CD4-positive, alpha-beta memory T cell (primary cell): ENCODE measurements around the gene INF2. TPM values are rescaled to one million over a fixed set of nuclear protein-coding genes. Genes with fewer than 3 reads are reported as not detected.

Source experiments
- CTCF ChIA-PET: fragments of 350-600 bp; sonication (Branson Sonifier 250); formaldehyde crosslinking; loops from one replicate; lab custom pipeline; 2021; ENCODE audit warnings: inconsistent platforms; ENCODE audit not compliant: partially characterized antibody; lab: Charles Lee
- POLR2A ChIA-PET: fragments of 350-600 bp; sonication (Branson Sonifier 250); formaldehyde crosslinking; loops from one replicate; lab custom pipeline; 2021; ENCODE audit not compliant: partially characterized antibody; lab: Charles Lee
- DNase-seq, 5 donors: peaks; one replicate each; pipeline versions ENCODE4 v3.0.0 to v3.0.0-alpha.2; 2020 to 2022; ENCODE audit warnings: mixed read lengths in 1 of 5
- H3K27ac ChIP-seq: one replicate; pipeline ENCODE4 v1.7.0; 2013; ENCODE audit warnings: low read depth, low read length
- H3K27me3 ChIP-seq: 2 replicates; pipeline ENCODE4 v1.7.0; 2013; ENCODE audit warnings: mild to moderate bottlenecking, low read length, moderate library complexity; ENCODE audit not compliant: insufficient read depth
- H3K36me3 ChIP-seq: 2 replicates; pipeline ENCODE4 v1.7.0; 2013; ENCODE audit warnings: mild to moderate bottlenecking, low read length, moderate library complexity; ENCODE audit not compliant: insufficient read depth
- H3K4me1 ChIP-seq: 2 replicates; pipeline ENCODE4 v1.7.0; 2013; ENCODE audit warnings: mild to moderate bottlenecking, low read length, moderate library complexity; ENCODE audit not compliant: insufficient read depth
- H3K4me3 ChIP-seq, 2 donors: one replicate each; pipeline ENCODE4 v1.7.0; 2013; ENCODE audit warnings: low read length in 2 of 2, mild to moderate bottlenecking in 1 of 2
- H3K9me3 ChIP-seq, 2 donors: one replicate each; pipeline ENCODE4 v1.7.0; 2013; ENCODE audit warnings: low read length in 2 of 2, control low read depth in 1 of 2; ENCODE audit not compliant: control insufficient read depth in 1 of 2
- H3K27ac Mint-ChIP-seq, 7 donors: one replicate each; pipeline ENCODE4 v1.8.0; 2020 to 2021; ENCODE audit warnings: mixed read lengths in 7 of 7, mild to moderate bottlenecking in 6 of 7, inconsistent platforms in 3 of 7, moderate library complexity in 3 of 7
- H3K27me3 Mint-ChIP-seq, 2 donors: one replicate each; pipeline ENCODE4 v1.8.0; 2020 to 2021; ENCODE audit warnings: mixed read lengths in 2 of 2
- H3K36me3 Mint-ChIP-seq, 2 donors: one replicate each; pipeline ENCODE4 v1.8.0; 2020 to 2021; ENCODE audit warnings: mixed read lengths in 2 of 2, inconsistent platforms in 1 of 2, mild to moderate bottlenecking in 1 of 2
- H3K4me1 Mint-ChIP-seq, 4 donors: one replicate each; pipeline ENCODE4 v1.8.0; 2020 to 2021; ENCODE audit warnings: mixed read lengths in 4 of 4, mild to moderate bottlenecking in 1 of 4
- H3K4me3 Mint-ChIP-seq, 8 donors: one replicate each; pipeline ENCODE4 v1.8.0; 2020 to 2021; ENCODE audit warnings: mixed read lengths in 8 of 8, mild to moderate bottlenecking in 7 of 8, moderate library complexity in 6 of 8, inconsistent platforms in 3 of 8
- H3K9me3 Mint-ChIP-seq, 8 donors: one replicate each; pipeline ENCODE4 v1.8.0; 2020 to 2021; ENCODE audit warnings: mixed read lengths in 8 of 8, mild to moderate bottlenecking in 5 of 8, inconsistent platforms in 3 of 8, moderate library complexity in 1 of 8
- intact Hi-C: fragments of 100-400 bp; cut with micrococcal nuclease; formaldehyde crosslinking; loops from one replicate; pipeline ENCODE4 v1.15.1; 2023
- polyA plus RNA-seq, 2 donors: library from polyadenylated mRNA; unstranded; fragments of 300-500 nt; fragmentation: Illumina TruSeq; gene quantifications; one replicate each; pipeline ENCODE4 v1.2.3, GENCODE V29; 2021
- total RNA-seq, 2 experiments: library from RNA; stranded (reverse); gene quantifications; one replicate each; pipeline ENCODE4 v1.2.3, GENCODE V29; 2021

INF2 gene
- total and polyA plus RNA-seq, 4 experiments from 2014 or later, result 4.0 to 96.8 (median 52.4) TPM

- H3K27ac Mint-ChIP-seq, result peak overlapping the region in 1 of 7 donors; percentile 19
- Histone ChIP-seq H3K4me3 (no peak overlapping the region), H3K9me3 (no peaks in the 10 kb centered on the region), H3K4me1 (peaks cover 3% of the 10 kb centered on the region), H3K36me3 (peaks cover 11% of the 10 kb centered on the region), H3K27ac (no peak overlapping the region), H3K27me3 (no peaks in the 10 kb centered on the region)
- POLR2A ChIA-PET, result interaction anchor here (1.1 to 1.3 kb wide), 3 partner anchors 14 to 59 kb away, joined by 3 to 4 read pairs (median 3); partner anchors contain the start of genes SIVA1 and ZBTB42
- no peak for DNase-seq
- no peaks in the 10 kb centered on the region for H3K9me3 Mint-ChIP-seq
- peaks cover 15 to 16% of the 10 kb centered on the region in 2 donors for H3K36me3 Mint-ChIP-seq
- intact Hi-C loops, result no loop called here
- CTCF ChIA-PET, result interaction anchor here (1.5 to 10.5 kb wide), 4 partner anchors 12 to 104 kb away, joined by 3 to 144 read pairs (median 12); partner anchors contain the start of gene SIVA1
- no peaks in the 10 kb centered on the region for H3K27me3 Mint-ChIP-seq
- peaks cover 0 to 7% (median under 1%) of the 10 kb centered on the region in 4 donors for H3K4me1 Mint-ChIP-seq
- no peak overlapping the region for H3K4me3 Mint-ChIP-seq
Observed at GRCh38 chr14:104766863-104767633, 77.6 kb downstream of the INF2 start.

GRCh38 chr14:104767634-104767918 lies 78.2 kb downstream of the INF2 start:
- intact Hi-C loops, result no loop called here
- POLR2A ChIA-PET, result interaction anchor here (1.1 to 1.6 kb wide), 3 partner anchors 15 to 59 kb away, joined by 3 to 7 read pairs (median 3); partner anchors contain the start of gene SIVA1

GRCh38 chr14:104768437-104769323 lies 79.3 kb downstream of the INF2 start:
- peak; percentile 83 to 89 (median 86) for DNase-seq
- intact Hi-C loops, result loop anchor here (1.0 to 2.0 kb wide), 3 partner anchors 32 to 102 kb away; partner anchors contain the start of gene ZBTB42
- no peaks in the 10 kb centered on the region for H3K9me3 ChIP-seq
- H3K4me3 ChIP-seq, result no peak overlapping the region
- Mint-ChIP-seq H3K27me3 (no peaks in the 10 kb centered on the region), H3K36me3 (peaks cover 14 to 19% of the 10 kb centered on the region in 2 donors), H3K4me1 (peaks cover 0 to 4% (median under 1%) of the 10 kb centered on the region in 4 donors), H3K4me3 (no peak overlapping the region), H3K9me3 (no peaks in the 10 kb centered on the region), H3K27ac (peak overlapping the region in 4 of 7 donors; percentile 11 to 77 (median 56))
- no peak overlapping the region for H3K27ac ChIP-seq
- peaks cover 3% of the 10 kb centered on the region for H3K4me1 ChIP-seq
- no peaks in the 10 kb centered on the region for H3K27me3 ChIP-seq
- ChIA-PET CTCF (interaction anchor here (1.0 to 10.5 kb wide), 18 partner anchors 9 to 105 kb away, joined by 3 to 144 read pairs (median 4); partner anchors contain the start of gene SIVA1), POLR2A (interaction anchor here (0.7 to 1.7 kb wide), 7 partner anchors 9 to 58 kb away, joined by 3 to 30 read pairs (median 5); partner anchors contain the start of genes SIVA1 and ZBTB42)
- peaks cover 13% of the 10 kb centered on the region for H3K36me3 ChIP-seq

More at GRCh38 chr14:104767634-104767918, 78.2 kb downstream of the INF2 start:
- no peak overlapping the region for H3K27ac ChIP-seq
- Mint-ChIP-seq H3K36me3 (peaks cover 14 to 17% of the 10 kb centered on the region in 2 donors), H3K4me1 (peaks cover 0 to 4% (median under 1%) of the 10 kb centered on the region in 4 donors), H3K9me3 (no peaks in the 10 kb centered on the region), H3K27me3 (no peaks in the 10 kb centered on the region), H3K27ac (no peak overlapping the region), H3K4me3 (no peak overlapping the region)
- CTCF ChIA-PET, result interaction anchor here (1.4 to 10.5 kb wide), 8 partner anchors 16 to 104 kb away, joined by 3 to 144 read pairs (median 4); partner anchors contain the start of gene SIVA1
- peaks cover 13% of the 10 kb centered on the region for H3K36me3 ChIP-seq
- peaks cover 3% of the 10 kb centered on the region for H3K4me1 ChIP-seq
- H3K4me3 ChIP-seq, result no peak overlapping the region
- H3K9me3 ChIP-seq, result no peaks in the 10 kb centered on the region
- no peaks in the 10 kb centered on the region for H3K27me3 ChIP-seq
- DNase-seq, result no peak

GRCh38 chr14:104769324-104770071 lies 80.1 kb downstream of the INF2 start:
- Histone ChIP-seq H3K9me3 (no peaks in the 10 kb centered on the region), H3K27ac (no peak overlapping the region), H3K36me3 (peaks cover 13% of the 10 kb centered on the region), H3K4me1 (peaks cover 3% of the 10 kb centered on the region), H3K4me3 (no peak overlapping the region), H3K27me3 (no peaks in the 10 kb centered on the region)
- H3K36me3 Mint-ChIP-seq, result peaks cover 14 to 19% of the 10 kb centered on the region in 2 donors
- no peaks in the 10 kb centered on the region for H3K9me3 Mint-ChIP-seq
- no peaks in the 10 kb centered on the region for H3K27me3 Mint-ChIP-seq
- no peak for DNase-seq
- intact Hi-C loops, result loop anchor here (2.0 kb wide), 1 partner anchor 31 kb away; the partner anchor contains the start of gene ZBTB42
- CTCF ChIA-PET, result interaction anchor here (1.0 to 10.5 kb wide), 12 partner anchors 8 to 101 kb away, joined by 3 to 144 read pairs (median 6); partner anchors contain the start of gene SIVA1
- H3K4me3 Mint-ChIP-seq, result no peak overlapping the region
- POLR2A ChIA-PET, result interaction anchor here (0.9 to 1.8 kb wide), 6 partner anchors 8 to 57 kb away, joined by 3 to 30 read pairs (median 7); partner anchors contain the start of gene SIVA1
- H3K27ac Mint-ChIP-seq, result peak overlapping the region in 5 of 7 donors; percentile 11 to 59 (median 36)
- peaks cover 0 to 4% (median under 1%) of the 10 kb centered on the region in 4 donors for H3K4me1 Mint-ChIP-seq

GRCh38 chr14:104770072-104770579 lies 80.7 kb downstream of the INF2 start:
- ChIA-PET POLR2A (interaction anchor here (0.9 to 1.8 kb wide), 4 partner anchors 15 to 56 kb away, joined by 3 to 7 read pairs (median 3); no protein-coding TSS in a partner anchor), CTCF (interaction anchor here (2.3 to 10.5 kb wide), 2 partner anchors 57 to 101 kb away, joined by 12 to 144 read pairs; no protein-coding TSS in a partner anchor)
- no peaks in the 10 kb centered on the region for H3K9me3 Mint-ChIP-seq
- peaks cover 14 to 19% of the 10 kb centered on the region in 2 donors for H3K36me3 Mint-ChIP-seq
- Histone ChIP-seq H3K27me3 (no peaks in the 10 kb centered on the region), H3K4me1 (peaks cover 3% of the 10 kb centered on the region), H3K4me3 (no peak overlapping the region), H3K36me3 (peaks cover 13% of the 10 kb centered on the region), H3K9me3 (no peaks in the 10 kb centered on the region), H3K27ac (no peak overlapping the region)
- no peak overlapping the region for H3K4me3 Mint-ChIP-seq
- no peak for DNase-seq
- peaks cover 0 to 4% (median under 1%) of the 10 kb centered on the region in 4 donors for H3K4me1 Mint-ChIP-seq
- peak overlapping the region in 4 of 7 donors; percentile 22 to 48 (median 36) for H3K27ac Mint-ChIP-seq
- H3K27me3 Mint-ChIP-seq, result no peaks in the 10 kb centered on the region
- intact Hi-C loops, result no loop called here

GRCh38 chr14:104770851-104771272 lies 81.4 kb downstream of the INF2 start:
- Histone ChIP-seq H3K4me3 (no peak overlapping the region), H3K9me3 (no peaks in the 10 kb centered on the region), H3K27ac (no peak overlapping the region), H3K27me3 (no peaks in the 10 kb centered on the region), H3K36me3 (peaks cover 13% of the 10 kb centered on the region), H3K4me1 (peaks cover 3% of the 10 kb centered on the region)
- peaks cover 0 to 4% (median under 1%) of the 10 kb centered on the region in 4 donors for H3K4me1 Mint-ChIP-seq
- intact Hi-C loops, result no loop called here
- DNase-seq, result no peak
- H3K27ac Mint-ChIP-seq, result peak overlapping the region in 1 of 7 donors; percentile 60
- no peaks in the 10 kb centered on the region for H3K27me3 Mint-ChIP-seq
- ChIA-PET CTCF (interaction anchor here (10.5 kb wide), 1 partner anchor 56 kb away, joined by 144 read pairs; no protein-coding TSS in a partner anchor), POLR2A (interaction anchor here (1.1 to 1.8 kb wide), 3 partner anchors 16 to 55 kb away, joined by 3 to 7 read pairs (median 3); no protein-coding TSS in a partner anchor)
- peaks cover 14 to 19% of the 10 kb centered on the region in 2 donors for H3K36me3 Mint-ChIP-seq
- H3K4me3 Mint-ChIP-seq, result no peak overlapping the region
- H3K9me3 Mint-ChIP-seq, result no peaks in the 10 kb centered on the region
